G401.6 (cell line): ENCODE results near the gene TRIM10.
"Not testable (repeated sequence)": the region's sequence is repeated elsewhere in the genome, so short reads cannot be mapped to it uniquely, and the experiment has no call there.

Experiments
- FAIRE-seq: peaks from 2 replicates; lab custom pipeline; 2012; peaks lifted over from hg19 to GRCh38; lab: Jason Lieb, UNC

Gene TRIM10

DNA sequence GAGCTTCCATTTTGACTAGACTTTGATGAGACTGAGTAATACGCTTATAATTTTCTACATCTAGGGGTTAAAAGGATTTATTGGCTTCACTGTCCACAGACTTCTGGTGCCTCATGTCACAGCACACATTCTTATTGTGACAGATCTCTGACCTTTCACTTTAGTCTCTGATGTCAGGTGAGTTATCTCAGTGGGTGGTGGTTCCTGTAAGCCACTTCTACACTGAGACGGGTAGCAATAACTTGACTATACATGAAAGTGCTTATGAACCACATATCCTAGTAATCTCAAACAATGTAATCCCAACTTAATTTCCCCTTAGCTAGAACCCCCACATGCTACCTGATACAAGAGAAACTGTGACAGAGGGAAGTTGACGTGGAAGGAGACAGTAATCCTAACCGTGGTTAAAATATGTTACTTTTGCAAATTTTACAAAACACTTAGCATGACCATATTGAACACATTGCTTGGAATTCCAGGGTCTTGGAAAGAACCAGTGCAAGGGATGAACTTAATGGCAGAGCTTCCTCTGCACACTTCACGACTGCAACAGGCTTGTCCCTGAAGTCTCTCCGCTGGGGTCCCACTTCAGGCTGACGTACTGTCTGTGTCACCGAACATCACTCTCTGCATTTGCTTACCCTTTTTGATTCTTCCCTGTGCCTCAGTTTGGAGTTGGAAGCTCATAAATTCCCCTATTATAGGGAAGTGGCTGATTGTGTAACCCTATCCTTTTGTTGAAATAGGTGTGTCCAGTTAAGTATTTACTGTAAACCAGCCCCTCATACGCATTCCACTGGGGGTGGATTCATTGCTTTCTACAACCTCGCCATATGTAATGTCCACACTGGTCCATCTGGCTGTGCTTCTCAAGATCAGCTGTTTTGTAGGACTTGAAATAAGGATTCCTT lies 31.5 kb downstream of the TRIM10 start:
- no peak for FAIRE-seq

DNA sequence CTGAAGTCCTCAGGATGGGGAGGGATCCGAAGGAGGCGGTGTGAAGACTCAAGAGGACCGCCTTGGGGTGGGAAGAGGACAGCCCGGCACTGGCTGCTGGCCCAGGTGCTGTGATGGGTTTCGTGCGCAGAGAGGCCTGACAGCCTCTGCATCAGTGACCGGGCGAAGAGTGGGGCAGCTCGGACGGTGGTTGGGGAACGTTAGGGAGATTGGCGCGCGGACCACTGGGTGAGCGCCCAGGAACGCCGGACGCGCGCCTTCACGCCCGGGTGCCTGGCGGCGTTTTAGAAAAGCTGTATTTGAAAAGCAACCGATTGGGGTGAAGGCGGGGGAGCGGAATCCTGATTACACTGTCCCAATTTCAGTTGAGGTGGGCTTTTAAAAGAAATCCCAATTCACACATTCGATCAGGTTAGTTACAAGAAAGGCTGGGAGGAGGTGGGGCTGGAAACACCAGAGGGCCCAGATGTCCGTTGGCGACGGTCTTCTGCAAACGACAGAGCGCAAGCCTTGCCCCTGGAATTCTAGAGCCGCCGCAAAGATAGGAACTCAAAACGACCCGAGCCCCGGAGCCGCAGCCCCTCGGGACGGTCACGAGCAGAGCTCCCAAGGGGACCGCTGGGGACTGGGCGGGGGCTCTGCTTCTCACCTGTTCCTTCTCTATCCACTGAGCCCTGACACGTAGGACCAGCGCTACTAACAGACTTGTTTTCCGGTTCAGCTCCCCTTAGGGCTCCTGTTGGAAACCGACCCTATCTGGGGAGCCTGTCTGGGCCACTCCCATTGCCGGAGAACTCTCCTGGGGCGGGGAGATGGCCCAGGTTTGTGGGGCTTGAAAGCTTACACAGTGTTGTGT lies 33.5 kb downstream of the TRIM10 start:
- FAIRE-seq: no peak

- FAIRE-seq: no peak
Measured at GRCh38 chr6:30122515-30122914, 38.5 kb downstream of the TRIM10 start.

GRCh38 chr6:30121446-30122366 lies 39.3 kb downstream of the TRIM10 start:
- FAIRE-seq: no peak

GRCh38 chr6:30118691-30119090 lies 42.3 kb downstream of the TRIM10 start:
- not testable (repeated sequence) for FAIRE-seq

- FAIRE-seq: no peak
Measured at GRCh38 chr6:30116724-30117123, 44.3 kb downstream of the TRIM10 start.

GRCh38 chr6:30113841-30114240 lies 47.2 kb downstream of the TRIM10 start:
- FAIRE-seq: no peak

GRCh38 chr6:30113003-30113759 lies 47.8 kb downstream of the TRIM10 start, which contains the start of gene TRIM31:
TSS of gene TRIM31 (minus strand) at chr6:30113090. CDS start at chr6:30112805, 285 bp downstream.
- FAIRE-seq: no peak

- FAIRE-seq: no peak
Measured at GRCh38 chr6:30112402-30112994, 48.5 kb downstream of the TRIM10 start.

DNA sequence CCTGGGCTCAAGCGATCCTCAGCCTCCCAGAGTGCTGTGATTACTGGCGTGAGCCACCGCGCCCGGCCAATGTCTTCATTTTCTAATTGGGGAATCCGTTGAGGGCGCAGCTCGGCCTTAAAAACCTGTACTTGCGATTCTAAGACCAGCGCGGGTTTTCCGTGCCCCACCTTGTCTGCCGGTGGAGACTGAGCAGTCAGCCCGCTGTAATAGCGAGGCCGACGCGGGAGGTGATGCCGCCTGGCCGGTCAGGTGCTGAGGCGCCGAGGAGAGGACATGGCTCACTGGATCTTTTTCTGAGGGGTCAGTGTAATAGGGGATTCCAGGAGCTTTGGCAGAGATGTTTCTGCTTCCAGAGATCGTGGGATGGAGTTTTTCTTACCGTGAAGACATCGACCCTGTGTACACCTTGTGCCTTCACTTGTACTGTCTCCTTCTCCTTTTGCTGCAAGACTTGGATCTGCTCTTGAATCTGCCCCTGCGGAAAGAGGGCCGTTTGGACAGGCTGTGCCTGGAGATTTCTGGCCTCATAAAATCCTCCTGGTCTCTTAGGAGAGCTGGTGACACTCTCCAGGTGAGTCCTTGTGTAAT lies 49.6 kb downstream of the TRIM10 start:
- no peak for FAIRE-seq

DNA sequence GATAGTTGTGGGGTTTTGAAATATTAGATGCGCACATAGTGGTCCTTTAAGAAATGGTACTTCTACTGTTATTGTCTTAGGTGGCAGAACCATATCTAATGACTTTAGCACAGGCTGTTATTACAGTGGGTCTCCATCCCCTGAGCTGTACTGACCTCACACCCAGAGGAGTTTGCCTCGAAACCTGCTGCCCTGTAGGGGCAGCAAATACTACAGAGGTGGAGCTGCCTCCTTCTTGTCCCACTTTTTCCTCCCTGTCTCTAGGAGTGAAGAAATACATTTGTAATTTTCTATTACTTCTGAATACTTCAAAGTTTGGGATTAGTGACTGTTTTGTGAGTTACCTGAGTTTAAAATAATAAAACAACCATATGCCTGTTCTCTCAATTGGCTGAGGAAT lies 56.4 kb downstream of the TRIM10 start:
- FAIRE-seq: no peak

DNA sequence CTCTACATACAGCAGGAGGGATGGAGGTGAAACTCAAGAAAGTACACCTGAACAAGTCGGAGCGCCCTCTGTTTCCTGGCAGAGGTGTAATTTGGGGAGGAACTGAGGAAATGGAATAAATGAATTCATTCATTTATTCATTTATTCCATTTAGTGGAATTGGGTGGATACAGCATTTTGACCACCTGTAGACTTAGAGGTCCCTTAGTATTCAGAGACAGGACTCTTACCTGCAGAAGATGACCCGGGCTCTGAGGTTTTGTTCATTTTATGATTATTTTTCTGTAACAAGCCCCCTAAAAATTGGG lies 57.2 kb downstream of the TRIM10 start:
- FAIRE-seq: no peak

DNA sequence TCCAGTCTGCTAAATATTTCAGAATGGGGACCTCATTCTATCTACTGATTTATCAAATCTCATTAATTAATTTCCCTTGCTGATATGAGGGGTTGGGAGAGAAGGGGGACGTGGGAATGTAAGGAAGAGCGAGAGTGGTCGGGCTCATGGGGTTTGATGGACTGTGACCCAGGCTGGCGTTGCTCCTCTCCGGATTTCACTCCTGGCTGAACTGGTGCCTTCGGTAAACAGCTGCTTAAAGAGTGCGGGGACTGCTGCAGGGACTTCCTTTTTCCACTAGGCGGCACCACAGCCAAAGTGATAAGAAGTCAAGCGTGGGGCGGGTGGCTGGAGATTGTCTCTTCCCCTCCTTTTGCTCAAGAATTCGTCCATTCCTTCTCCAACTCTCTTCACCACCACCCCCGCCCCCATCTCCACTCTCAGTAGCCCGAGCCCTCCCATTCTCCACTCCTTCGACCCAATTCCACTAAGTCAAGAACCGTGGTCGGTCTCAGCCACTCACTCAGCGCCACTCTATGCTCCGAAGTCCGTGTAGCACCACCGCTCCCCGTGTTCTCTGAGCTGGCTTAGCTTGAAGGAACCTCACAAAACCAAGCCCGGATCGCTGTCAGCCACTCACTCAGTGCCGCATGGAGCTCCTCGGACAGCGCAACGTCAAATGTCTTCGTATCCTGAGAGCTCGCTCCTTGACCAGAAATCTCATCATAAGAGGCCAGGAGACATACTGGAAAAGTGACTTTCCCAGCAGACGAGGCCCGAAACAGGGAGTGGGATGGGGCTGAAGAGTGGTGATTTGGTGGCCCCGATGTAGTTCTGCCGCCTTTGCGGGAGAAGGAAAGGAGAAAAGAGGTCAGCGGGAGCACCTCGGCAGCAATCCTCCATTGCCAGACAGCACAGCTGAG lies 57.8 kb downstream of the TRIM10 start:
- FAIRE-seq: no peak

DNA sequence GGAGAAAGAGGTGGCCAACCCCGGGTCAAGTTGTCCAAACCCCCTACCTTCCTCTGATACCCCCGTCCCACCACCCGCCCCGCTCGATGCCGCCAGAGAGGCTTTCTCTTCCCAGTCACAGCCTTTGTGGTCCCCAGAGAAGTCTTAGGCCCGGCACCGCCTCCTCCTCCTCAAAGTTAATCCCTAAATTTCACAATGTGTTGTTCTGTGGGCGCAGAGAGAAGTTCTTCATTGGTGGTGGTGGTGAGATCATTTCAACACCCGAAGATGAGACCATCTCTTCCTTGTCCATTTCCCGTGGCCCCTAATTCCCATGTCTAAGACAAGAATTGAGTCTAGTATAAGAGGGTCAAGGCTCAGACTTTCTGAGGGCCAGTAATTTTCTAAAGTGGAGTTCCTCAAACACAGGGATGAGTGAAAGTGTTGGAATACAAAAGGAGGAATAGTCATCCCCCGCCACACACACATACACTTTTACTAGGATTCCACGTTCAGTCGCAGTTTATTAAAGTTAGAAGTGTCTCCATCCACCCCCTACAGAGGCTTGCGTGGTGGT lies 58.5 kb downstream of the TRIM10 start:
- no peak for FAIRE-seq
